GM21737 (cell line): ENCODE results near the gene RAI14.
"Not testable (repeated sequence)": the region's sequence is repeated elsewhere in the genome, so short reads cannot be mapped to it uniquely, and the experiment has no call there.

Experiments used
- ATAC-seq: cut with Tn5 transposase; IDR thresholded peaks from one replicate; pipeline ENCODE4 v1.9.1; 2021; ENCODE audit warnings: mild to moderate bottlenecking, moderate library complexity; ENCODE audit not compliant: unreplicated experiment

Gene RAI14

DNA sequence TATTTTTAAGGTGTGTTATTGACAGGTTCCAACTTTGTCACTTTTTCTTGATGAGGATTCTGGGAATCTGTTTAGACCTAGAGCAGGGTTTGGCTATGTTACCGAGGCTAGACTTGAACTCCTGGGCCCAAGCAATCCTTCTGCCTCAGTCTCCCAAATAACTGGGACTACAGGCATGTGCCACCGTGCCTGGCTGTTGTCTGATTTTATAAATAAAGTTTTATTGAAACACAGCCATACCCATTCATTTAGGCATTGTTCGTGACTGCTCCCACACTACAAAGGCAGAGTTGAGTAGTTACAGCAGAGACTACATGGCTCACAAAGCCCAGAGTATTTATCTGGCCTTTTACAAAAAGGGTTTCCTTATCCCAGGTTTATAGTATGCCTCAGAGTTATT lies 102.4 kb downstream of the RAI14 start:
- no peak for ATAC-seq

DNA sequence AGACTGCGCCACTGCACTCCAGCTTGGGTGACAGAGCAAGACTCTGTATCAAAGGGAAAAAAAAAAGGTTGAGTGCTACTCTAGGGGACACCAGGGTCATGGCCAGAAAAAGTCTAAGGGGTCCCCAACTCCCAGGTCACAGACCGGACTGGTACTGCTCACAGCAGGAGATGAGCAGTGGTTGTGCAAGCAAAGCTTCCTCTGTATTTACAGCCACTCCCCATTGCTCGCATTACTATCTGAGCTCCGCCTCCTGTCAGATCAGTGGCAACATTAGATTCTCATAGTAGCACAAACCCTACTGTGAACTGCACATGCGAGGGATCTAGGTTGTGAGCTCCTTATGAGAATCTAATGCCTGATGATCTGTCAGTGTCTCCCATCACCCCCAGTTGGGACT lies 103.1 kb downstream of the RAI14 start:
- not testable (repeated sequence) for ATAC-seq

DNA sequence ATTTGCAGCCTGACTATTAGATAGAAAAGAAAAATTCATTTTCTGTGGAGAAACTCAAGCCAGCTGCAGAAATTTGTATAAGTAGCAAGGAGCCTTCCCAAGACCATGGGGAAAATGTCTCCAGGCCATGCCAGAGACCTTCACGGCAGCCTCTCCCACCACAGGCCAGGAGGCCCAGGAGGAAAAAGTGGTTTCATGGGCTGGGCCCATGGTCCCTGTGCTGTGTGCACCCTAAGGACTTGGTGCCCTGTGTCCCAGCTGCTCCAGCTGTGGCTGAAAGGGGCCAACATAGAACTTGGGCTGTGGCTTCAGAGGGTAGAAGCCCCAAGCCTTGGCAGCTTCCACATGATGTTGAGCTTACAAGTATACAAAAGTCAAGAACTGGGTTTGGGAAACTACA lies 109.5 kb downstream of the RAI14 start:
- ATAC-seq, result no peak

DNA sequence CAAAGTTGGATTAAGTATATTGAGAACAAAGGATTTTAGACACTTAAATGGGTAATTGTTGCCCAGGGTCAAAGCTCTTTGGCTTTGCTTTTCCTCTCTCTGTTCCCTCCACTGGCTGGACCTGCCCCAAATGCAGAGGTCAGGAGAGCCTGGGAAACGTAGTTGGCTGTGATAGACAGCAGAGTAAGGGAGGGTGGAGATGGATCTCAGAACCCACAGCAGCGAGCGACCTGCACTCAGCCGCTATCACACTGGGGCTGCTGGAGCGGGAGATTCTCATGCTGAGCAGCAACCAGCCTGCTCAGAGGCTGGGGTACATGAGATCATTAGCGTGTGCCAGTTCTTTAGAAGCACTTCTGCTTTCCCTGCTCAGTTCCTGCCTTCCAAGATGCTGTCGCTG lies 111.1 kb downstream of the RAI14 start:
- no peak for ATAC-seq

DNA sequence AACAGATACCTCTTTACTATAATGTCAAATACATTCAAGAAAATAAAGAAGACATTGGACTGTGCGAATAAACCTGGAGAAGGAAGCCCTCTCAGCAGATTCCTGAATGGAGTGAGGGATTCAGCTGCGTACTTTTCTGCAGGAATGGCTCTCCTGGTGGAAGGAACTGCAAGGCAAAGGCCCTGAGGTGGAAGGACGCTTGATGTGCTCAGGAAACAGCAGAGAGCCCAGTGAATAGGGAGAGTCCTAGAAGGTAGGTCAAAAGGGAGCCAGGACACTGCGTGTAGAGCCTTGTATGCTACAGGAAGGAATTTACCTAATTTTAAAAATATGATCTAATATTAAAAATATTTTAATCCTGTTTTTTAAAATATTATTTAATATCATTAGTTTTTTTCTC lies 114.4 kb downstream of the RAI14 start:
- no peak for ATAC-seq

DNA sequence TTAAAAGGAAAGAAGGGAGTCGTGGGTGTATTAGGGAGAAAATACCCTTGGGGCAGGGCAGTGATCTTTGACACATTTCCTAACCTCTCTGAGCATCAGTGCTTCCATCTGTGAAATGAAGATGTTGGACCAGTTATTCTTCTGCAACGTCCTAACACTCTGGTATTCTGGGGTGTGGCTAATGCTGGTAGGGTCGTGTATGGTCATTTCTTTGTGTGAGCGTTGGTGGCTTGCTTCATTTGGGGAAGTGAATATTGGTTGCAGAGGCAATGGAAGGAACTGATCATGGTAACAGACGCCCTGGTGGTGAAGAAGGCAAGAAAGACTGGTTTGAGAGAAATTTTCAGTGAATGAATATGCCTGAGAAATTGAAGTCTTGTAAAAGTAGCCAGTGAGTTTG lies 114.9 kb downstream of the RAI14 start:
- no peak for ATAC-seq

DNA sequence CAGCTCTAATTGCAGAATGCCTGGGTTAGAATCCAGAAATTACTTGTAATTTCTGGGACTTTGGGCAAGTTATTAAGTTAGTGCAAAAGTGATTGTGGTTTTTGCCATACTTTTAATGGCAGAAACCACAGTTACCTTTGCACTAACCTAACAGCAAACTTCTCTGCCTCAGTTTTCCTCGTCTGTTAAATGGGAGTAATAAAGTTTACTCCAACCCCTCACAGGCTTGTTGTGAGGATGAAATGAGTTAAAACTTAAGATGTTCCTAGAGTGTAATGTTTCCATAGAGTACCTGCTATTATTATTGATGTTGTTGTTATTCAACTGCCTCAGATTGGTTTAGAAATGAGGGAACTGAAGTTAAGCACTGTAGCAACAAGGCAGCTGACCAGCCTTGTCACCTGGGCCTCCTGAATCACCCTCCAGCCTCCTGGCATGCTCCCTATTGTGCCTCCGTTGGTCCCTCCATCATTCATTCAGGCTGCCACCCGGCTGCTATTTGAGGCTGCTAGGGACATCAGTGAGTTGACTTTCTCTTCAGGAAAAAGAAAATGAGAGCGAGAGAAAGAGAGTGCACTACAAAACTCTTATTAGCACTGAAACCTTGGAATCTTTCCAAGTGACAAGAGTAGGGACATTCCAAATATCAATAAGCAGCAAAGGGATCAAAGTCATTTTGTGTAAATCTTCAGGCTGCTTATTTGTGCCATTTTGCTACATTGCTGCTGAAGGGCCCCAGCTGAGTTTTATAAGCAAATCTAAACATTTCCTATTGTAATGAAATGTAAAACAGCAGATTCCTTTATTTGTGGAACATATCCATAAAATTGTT lies 116.4 kb downstream of the RAI14 start:
- no peak for ATAC-seq

DNA sequence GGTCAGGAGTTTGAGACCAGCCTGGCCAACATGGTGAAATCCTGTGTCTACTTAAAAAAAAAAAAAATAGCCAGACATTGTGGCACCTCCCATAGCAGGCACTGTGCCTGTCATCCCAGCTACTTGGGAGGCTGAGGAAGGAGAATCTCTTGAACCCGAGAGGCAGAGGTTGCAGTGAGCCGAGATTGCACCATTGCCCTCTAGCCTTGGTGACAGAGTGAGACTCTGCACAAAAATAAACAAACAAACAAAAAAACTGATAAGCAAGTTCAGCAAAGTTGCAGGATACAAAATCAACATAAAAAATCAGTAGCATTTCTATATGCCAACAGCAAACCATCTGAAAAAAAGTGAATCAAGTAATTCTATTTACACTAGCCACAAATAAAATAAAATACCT lies 118.0 kb downstream of the RAI14 start:
- ATAC-seq, result no peak

DNA sequence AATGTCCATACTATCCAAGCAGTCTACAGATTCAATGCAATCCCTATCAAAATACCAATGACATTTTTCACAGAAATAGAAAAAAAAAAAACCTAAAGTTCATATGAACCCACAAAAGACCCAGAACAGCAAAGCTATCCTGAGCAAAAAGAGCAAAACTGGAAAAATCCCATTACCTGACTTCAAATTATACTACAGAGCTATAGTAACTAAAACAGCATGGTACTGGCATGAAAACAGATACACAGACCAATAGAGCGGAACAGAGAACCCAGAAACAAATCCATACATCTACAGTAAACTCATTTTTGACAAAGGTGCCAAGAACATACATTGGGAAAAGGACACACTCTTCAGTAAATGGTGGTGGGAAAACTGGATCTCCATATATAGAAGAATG lies 118.5 kb downstream of the RAI14 start:
- ATAC-seq, result not testable (repeated sequence)

DNA sequence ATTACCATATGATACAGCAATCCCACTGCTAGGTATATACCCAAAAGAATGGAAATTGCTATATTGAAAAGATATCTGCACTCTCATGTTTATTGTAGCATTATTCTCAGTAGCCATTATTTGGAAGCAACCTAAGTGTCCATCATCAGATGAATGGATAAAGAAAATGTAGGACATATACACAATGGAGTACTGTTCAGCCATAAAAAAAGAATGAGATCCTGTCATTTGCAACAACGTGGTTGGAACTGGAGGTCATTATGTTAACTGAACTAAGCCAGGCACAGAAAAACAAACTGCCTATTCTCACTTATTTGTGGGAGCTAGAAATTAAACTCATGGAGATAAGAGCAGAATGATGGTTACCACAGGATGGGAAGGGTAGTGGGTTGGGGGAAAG lies 119.8 kb downstream of the RAI14 start:
- ATAC-seq, result no peak

DNA sequence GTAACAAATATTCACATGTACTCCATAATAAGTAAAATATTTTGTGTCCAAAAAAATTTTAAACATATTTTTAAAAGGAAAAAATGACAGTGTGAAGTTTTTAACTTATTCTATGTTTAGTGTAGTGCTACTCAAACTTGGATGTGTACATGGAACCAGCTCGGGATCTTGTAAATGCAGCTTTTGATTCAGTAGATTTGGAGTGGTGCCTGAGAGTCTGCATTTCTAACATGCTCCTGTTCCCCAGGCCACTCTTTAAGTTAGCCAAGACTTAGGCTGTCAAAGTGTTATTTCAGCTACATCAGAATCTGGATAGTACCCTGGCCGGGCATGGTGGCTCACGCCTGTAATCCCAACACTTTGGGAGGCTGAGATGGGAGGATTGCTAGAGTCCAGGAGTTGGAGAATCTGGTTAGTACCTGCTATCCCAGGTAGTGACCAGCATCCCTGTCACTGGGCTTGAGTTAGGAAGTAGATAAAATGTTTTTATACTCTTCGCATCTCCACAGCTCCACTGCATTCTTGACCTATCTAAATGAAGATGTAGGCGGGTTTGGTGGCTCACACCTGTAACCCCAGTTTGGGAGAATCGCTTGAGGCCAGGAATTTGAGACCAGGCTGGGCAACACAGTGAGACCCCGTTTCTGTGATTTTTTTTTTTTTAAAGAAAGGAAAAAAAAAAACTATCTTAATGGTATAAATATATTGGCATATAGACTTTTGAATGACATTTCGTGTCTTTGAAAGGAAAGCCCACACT lies 122.1 kb downstream of the RAI14 start:
- ATAC-seq, result no peak

DNA sequence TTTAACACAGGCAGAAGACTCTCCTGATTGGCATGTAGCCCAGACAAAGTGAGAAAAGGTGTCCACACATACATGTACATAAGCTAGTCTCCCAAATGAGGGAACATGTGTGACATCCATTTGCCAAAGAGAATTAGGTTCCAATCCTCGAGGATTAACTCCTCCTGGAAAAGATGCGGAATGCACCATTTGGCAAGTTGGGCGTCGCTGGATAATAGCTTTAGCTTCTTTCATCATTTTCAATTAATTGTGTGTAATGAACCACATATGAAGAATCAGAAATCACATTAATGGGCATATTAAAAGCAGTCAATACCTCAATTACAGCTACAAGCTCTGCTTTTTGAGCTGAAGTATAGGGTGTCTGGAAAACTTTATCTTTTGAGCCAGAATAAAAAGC lies 127.8 kb downstream of the RAI14 start:
- ATAC-seq, result not testable (repeated sequence)

DNA sequence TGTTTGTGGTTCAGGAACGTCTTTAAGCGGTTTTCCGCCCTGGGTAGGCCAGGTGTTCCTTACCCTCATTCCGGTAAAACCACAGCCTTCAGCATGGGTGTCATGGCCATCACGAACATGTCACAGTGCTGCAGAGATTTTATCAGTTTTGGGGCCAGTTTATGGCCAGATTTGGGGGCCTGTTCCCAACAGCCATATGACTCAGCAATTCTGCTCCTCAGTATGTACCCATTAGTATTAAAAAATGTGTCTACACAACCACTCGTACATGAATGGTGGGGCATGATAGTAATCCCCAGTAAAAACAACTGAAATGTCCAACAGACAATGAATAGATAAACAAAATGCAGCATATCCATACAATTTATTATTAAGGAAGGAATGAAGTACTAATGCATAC lies 130.9 kb downstream of the RAI14 start:
- ATAC-seq, result no peak

DNA sequence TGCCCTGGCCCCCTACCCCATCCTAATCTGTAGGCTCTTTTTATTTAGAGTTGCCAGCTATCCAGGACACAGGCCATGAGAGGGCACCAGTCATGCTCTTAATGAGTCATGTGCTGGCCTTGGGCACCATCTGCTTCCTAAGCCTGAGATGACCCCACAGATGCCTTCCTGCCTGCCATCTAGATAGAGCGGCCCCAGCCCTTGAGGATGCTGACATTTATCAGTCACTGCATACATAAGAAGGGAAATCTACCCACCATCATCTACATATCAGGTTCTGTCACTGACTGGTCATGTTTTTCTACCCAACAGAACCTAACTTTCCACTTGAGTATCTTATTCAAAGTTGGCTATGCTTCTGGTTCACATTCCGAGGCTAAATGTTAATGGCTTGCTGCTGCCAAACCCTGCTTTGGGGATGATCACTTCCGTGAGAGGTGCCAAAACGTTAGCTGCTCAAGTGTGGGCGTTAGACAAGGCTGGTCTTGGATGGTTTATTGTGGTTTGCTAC lies 132.9 kb downstream of the RAI14 start:
- ATAC-seq, result no peak

DNA sequence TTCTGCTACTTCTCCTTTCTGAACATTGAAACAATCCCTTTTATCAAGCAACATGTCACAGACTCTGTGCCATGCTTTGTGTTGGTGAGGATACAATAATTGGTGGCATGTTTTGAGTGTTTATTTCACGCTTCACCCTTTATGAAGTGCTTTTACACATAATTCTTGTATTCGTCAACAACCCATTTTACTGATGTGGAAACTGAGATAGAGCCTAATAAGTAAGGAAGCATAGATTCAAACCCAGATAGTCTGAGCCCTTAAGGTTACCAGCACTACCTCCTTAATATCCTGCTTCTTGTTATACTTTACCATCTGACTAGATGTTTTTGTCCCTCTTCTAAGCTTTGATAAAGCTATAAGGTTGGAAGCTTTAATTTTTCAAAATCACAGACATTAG lies 133.5 kb downstream of the RAI14 start:
- no peak for ATAC-seq

DNA sequence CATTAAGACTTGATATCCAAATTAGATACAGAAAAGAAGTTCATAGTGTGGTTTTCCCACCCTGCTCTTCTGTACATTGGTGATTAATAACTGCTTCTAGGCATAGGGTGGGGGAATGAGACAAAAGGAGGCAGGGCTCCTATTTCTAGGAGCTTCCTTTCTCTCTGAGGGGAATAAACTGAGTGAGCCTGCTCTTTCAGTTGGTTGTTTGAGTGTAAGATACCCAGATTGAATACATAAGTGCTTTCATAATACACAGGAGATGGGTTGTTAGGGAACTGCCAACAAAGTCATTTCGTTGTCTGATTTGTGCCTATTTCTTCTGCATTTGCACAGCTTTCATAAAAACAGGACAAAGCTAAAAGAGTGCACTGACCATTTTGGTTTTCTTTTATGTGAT lies 133.9 kb downstream of the RAI14 start:
- no peak for ATAC-seq

DNA sequence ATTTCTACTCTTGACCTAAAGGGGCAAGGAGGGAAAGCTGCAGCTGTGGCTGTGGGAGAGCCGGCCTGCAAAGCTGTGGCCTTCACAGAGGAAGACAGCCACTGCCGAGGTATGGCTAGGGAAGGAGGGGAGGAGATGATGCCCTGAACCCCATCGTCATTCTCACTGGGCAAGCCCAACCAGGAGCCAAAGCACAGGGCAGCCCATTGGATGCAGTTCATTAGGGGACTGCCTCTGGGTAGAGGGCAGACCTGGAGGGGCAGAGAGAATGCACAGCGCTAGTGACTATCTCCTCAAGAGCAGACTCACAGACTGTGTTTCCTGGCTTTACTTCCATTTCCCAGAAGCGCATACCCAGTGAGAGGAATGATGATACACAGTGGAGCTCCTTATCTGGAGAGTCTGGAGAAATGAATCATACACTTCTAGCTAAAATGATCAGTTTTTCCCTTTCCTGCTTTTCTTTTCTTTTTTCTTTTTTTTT lies 135.7 kb downstream of the RAI14 start:
- no peak for ATAC-seq

DNA sequence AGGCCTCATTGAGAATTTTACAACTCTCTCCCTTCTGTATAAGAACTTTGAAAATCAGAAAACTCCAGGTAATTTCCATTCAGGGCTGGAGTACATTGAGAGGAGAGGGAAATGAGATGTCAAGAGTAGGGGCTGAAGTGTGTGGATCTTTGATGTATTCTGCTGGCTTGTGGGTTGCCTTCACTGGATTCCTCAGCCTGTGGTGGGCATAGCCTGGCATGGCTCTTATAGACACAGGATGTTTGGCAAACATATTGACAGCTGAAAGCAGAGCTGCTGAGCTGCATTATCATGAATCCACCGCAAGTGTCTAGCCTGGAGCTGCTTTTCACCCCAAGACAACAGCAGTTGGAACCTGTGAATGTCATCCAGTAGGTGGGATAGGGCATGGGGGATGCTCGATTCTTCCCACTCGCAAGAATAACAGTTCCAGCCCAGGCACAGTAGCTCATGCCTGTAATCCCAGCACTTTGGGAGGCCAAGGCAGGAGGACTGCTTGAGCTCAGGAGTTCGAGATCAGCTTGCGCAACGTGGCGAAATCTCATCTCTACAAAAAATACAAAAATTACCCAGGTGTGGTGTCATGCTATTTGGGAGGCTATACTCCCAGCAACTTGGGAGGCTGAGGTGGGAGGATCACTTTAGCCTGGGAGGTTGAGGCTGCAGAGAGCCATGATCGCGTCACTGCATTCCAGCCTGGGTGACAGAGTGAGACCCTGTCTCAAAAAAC lies 146.9 kb downstream of the RAI14 start:
- ATAC-seq, result no peak

DNA sequence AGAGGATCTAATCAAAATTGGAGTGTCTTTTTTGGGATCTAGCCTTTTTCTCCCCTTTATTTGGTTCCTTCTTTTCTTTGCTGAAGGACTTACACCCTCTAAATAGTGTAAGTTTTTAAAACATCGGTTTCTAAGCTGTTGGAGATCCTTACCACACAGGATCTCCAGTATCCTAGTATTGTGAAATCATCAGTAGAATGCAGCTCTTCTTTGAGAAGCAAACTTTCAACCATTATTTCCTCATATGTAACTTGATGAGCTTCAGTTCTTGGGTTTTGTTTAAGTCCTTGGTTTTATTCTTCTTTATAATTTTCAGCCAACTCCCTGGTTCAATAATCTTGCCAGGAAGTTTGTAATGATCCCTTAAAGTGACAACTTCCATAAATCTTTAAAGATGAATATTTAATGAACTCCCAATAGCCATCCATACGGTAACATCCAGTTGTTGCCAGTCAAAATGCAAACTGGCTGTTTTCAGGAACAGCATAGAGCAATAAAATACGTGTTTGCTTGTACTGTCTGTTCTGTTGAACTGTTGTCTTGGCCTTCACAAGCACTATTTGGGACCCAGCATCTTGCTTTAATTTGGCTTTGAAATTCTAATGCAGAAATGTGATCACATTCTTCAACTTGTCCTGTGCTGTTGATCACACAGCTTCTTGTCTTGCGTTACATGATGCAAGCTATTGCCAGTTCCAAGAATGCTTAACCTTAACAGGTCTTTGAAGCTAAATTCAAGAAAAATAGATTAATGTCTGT lies 148.0 kb downstream of the RAI14 start:
- ATAC-seq, result no peak

DNA sequence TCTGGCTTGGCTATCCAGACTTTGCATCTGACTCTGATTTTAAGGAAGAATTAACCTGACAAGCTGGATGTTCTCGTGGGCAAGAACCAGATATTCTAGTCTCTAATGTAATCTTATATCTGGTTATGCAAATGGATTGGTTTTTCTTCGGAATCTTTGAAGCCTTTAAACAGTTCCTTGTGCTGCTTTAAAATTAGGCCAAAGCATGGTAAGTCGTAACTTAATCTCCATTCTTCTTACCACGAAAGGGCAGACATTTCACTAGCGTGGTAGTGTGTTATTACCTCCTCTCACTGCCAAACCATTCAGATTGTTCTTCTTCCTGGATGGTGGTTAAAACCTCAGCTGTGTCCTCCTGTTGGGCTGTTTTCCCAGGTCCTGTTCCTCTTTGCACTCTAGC lies 148.8 kb downstream of the RAI14 start:
- ATAC-seq, result no peak

DNA sequence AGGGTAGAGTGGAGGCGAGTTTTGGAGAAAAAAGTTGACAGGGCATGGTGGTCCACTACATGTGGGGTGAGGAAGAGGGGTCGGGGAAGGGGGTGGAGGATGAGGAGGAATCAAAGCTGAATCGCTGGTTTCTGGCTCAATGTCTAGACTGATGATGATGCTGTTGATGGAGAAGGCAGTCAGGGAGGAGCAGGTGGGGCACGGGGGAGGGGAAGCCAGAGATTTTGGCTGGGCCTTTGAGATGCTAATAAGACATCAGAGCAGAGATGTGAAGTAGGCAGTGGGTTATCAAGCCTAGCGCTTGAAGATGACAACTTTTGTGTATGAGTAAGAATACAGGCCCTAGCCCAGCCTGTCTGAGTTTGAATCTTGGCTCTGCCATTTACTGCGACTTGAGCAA lies 150.4 kb downstream of the RAI14 start:
- ATAC-seq, result no peak
